Ascending aorta (tissue), 2 donors: Measurements from ENCODE around the gene PANK3. TPM values are rescaled to one million over a fixed set of nuclear protein-coding genes. Genes with fewer than 3 reads are reported as not detected.
"Not testable (repeated sequence)": the region's sequence is repeated elsewhere in the genome, so short reads cannot be mapped to it uniquely, and the experiment has no call there.

Source experiments
- DNase-seq, 2 donors: peaks; one replicate each; pipeline ENCODE4 v3.0.0-alpha.2; 2019; ENCODE audit warnings: low spot score in 2 of 2
- H3K27ac ChIP-seq, 2 donors: fragments of 200-600 bp; sonication (generic); one replicate each; pipeline ENCODE4 v1.5.1; 2016 to 2017; ENCODE audit warnings: mild to moderate bottlenecking in 1 of 2
- H3K27me3 ChIP-seq: fragments of 200-600 bp; sonication (generic); one replicate; pipeline ENCODE4 v1.5.1; 2017
- H3K36me3 ChIP-seq, 2 donors: fragments of 200-600 bp; sonication (generic); one replicate each; pipeline ENCODE4 v1.5.1; 2016
- H3K4me1 ChIP-seq, 2 donors: fragments of 200-600 bp; sonication (generic); one replicate each; pipeline ENCODE4 v1.5.1; 2016 to 2017; ENCODE audit warnings: mild to moderate bottlenecking in 1 of 2
- H3K4me3 ChIP-seq, 2 donors: fragments of 200-600 bp; sonication (generic); one replicate each; pipeline ENCODE4 v1.5.1; 2016 to 2017; ENCODE audit warnings: mild to moderate bottlenecking in 1 of 2
- H3K9me3 ChIP-seq, 2 donors: fragments of 200-600 bp; sonication (generic); one replicate each; pipeline ENCODE4 v1.5.1; 2016
- intact Hi-C: fragments of 100-400 bp; cut with DNase I; formaldehyde crosslinking; loops from one replicate; pipeline ENCODE4 v1.15.1; 2023
- total RNA-seq: library from RNA; depleted of rRNA; stranded (reverse); fragments of >200 nt; gene quantifications from one replicate; pipeline ENCODE4 v1.1.0, GENCODE V29; 2016
- TF ChIP-seq, protein P1 (sequence below), 3 experiments: fragments of 200-600 bp in 2 of 3; fragments of 450-650 bp in 1 of 3; sonication (generic) in 2 of 3; IDR thresholded peaks; one replicate each; pipeline ENCODE4 v1.5.1; 2016 to 2019; ENCODE audit warnings: antibody characterized with exemption in 3 of 3, mild to moderate bottlenecking in 1 of 3, moderate library complexity in 1 of 3

Gene PANK3
- total RNA-seq, 1 donor from 2014 or later: 20.9 TPM

DNA sequence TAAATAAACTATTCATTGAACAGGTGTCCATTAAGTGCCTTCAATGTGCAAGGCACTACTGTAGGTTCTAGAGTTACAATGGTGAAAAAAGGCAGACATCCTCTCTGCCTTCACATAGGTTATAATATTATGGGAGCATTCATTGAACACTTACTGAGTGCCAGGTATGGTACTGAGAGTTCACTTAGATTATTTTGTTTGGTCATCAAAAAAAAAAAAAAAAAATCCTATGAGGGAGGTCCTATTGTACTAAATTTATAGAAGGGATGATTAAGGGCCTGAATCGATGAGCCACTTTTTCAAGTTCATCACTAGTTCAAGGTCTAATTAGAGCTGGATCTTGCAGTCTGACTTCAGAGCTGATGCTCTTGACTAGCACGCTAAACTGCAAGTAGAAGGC lies 22.8 kb upstream of the PANK3 start:
- no peak overlapping the region for H3K27ac ChIP-seq
- H3K4me3 ChIP-seq: no peak overlapping the region
- H3K27me3 ChIP-seq: no peaks in the 10 kb centered on the region
- no peaks in the 10 kb centered on the region for H3K4me1 ChIP-seq
- H3K36me3 ChIP-seq: no peaks in the 10 kb centered on the region
- intact Hi-C loops: no loop called here
- DNase-seq: no peak
- no peaks in the 10 kb centered on the region for H3K9me3 ChIP-seq
- TF ChIP-seq, protein P1, sequence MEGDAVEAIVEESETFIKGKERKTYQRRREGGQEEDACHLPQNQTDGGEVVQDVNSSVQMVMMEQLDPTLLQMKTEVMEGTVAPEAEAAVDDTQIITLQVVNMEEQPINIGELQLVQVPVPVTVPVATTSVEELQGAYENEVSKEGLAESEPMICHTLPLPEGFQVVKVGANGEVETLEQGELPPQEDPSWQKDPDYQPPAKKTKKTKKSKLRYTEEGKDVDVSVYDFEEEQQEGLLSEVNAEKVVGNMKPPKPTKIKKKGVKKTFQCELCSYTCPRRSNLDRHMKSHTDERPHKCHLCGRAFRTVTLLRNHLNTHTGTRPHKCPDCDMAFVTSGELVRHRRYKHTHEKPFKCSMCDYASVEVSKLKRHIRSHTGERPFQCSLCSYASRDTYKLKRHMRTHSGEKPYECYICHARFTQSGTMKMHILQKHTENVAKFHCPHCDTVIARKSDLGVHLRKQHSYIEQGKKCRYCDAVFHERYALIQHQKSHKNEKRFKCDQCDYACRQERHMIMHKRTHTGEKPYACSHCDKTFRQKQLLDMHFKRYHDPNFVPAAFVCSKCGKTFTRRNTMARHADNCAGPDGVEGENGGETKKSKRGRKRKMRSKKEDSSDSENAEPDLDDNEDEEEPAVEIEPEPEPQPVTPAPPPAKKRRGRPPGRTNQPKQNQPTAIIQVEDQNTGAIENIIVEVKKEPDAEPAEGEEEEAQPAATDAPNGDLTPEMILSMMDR (IDR thresholded peaks at IDR 0.05): no peak

DNA sequence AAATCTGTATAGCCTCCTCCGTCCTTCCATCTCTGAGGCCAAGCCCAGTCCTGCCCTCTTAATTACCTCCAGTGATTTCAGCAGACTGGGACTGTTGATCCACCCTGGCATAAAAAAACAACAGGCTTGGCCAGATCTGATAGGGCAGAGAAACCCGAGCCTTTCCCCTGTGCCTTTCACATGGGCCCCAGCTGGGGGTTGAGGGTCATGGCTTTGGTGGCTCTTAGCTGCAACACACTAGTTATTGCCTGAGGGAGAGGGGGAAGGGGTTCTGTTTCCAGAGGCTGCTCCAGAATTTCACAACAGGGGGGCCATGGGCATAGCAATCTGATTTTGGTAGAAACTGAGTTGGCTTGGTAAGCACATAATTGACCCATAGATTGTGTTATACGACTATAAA lies 21.2 kb upstream of the PANK3 start:
- Histone ChIP-seq H3K4me1 (no peaks in the 10 kb centered on the region), H3K27ac (no peak overlapping the region), H3K27me3 (no peaks in the 10 kb centered on the region), H3K9me3 (no peaks in the 10 kb centered on the region), H3K36me3 (no peaks in the 10 kb centered on the region), H3K4me3 (no peak overlapping the region)
- intact Hi-C loops: no loop called here
- DNase-seq: no peak
- TF ChIP-seq, protein P1 (IDR thresholded peaks at IDR 0.05): no peak

DNA sequence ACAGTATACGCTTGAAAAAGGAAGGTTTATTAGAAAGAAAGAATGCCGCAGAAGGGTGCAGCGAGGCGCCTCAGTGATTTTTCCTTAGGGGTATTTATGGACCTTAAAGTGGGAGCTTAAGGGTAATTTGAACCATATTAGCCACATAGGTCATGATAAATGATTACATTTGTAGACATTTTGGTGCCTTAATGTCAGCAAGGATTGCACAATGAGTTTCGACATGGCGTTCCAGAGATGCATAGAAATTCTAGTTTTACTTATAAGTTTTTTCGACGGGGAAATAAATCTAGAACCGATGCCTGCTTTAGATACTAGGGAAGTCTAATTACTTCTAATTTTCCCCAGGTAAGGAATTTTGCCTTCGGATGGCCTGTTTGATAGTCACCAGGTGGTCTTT lies 20.7 kb upstream of the PANK3 start:
- no peak overlapping the region for H3K4me3 ChIP-seq

DNA sequence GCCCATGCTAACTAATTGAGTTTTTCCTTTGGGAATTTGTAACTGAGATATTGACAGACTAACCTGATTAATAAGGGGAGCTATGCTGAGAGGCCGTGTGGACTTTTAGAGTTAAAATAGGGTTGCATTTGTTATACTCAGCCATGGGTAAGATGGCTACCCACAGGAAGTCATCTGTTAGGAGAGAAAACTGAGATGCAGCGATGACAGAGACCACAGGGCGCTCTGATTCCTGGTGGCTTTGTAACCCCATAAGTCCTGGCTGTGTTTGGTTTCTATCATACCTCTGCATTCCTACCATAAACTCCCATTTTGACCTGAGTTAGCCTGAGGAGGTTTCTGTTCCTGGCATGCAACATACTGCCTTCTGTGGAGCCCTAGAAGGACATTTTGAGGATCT lies 19.5 kb upstream of the PANK3 start:
- Histone ChIP-seq H3K27me3 (no peaks in the 10 kb centered on the region), H3K4me1 (no peaks in the 10 kb centered on the region), H3K27ac (no peak overlapping the region), H3K36me3 (no peaks in the 10 kb centered on the region), H3K4me3 (no peak overlapping the region), H3K9me3 (no peaks in the 10 kb centered on the region)
- intact Hi-C loops: no loop called here
- DNase-seq: no peak
- TF ChIP-seq, protein P1 (IDR thresholded peaks at IDR 0.05): no peak

More for the DNA sequence above, 20.7 kb upstream of the PANK3 start:
- Histone ChIP-seq H3K36me3 (no peaks in the 10 kb centered on the region), H3K9me3 (no peaks in the 10 kb centered on the region), H3K27me3 (no peaks in the 10 kb centered on the region), H3K27ac (no peak overlapping the region), H3K4me1 (no peaks in the 10 kb centered on the region)
- intact Hi-C loops: no loop called here
- TF ChIP-seq, protein P1 (IDR thresholded peaks at IDR 0.05): no peak
- no peak for DNase-seq

DNA sequence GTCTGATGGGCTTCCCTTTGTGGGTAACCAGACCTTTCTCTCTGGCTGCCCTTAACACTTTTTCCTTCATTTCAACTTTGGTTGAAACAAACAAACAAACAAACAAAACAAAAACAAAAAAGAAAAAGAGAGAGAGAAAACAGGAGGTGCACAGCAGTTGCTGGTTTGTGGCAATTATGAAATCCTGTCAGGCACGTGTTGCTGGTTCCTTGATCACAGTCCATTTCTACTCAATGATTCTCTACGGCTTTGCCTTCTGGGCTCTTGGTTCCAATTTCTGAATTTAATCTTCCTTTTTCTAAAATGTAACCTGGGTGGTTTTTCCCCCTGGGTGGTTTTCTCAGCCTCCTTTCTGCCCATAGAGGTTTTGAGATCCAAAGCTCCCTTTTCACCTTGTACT lies 17.8 kb upstream of the PANK3 start:
- Histone ChIP-seq H3K27me3 (no peaks in the 10 kb centered on the region), H3K27ac (no peak overlapping the region), H3K4me1 (no peaks in the 10 kb centered on the region), H3K36me3 (no peaks in the 10 kb centered on the region), H3K9me3 (no peaks in the 10 kb centered on the region), H3K4me3 (no peak overlapping the region)
- no peak for DNase-seq
- TF ChIP-seq, protein P1 (IDR thresholded peaks at IDR 0.05): no peak
- intact Hi-C loops: no loop called here

DNA sequence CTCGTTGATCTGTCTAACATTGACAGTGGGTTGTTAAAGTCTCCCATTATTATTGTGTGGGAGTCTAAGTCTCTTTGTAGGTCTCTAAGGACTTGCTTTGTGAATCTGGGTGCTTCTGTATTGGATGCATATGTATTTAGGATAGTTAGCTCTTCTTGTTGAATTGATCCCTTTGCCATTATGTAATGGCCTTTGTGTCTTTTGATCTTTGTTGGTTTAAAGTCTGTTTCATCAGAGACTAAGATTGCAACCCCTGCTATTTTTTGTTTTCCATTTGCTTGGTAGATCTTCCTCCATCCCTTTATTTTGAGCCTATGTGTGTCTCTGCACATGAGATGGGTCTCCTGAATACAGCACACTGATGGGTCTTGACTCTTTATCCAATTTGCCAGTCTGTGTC lies 17.0 kb upstream of the PANK3 start:
- H3K36me3 ChIP-seq, intact Hi-C loops, H3K9me3 ChIP-seq, H3K4me3 ChIP-seq, DNase-seq, H3K4me1 ChIP-seq, H3K27ac ChIP-seq, H3K27me3 ChIP-seq: not testable (repeated sequence)
